NB4 (cell line): ENCODE results near the gene CKLF.

Experiments
- CTCF ChIP-seq: IDR thresholded peaks from one replicate; pipeline ENCODE4 v1.5.1; 2012; ENCODE audit warnings: low read depth, low read length
- MAX ChIP-seq: IDR thresholded peaks from 2 replicates; pipeline ENCODE4 v1.6.1; 2011; ENCODE audit warnings: low read depth, low read length
- MYC ChIP-seq: IDR thresholded peaks from 2 replicates; pipeline ENCODE4 v1.6.1; 2011; ENCODE audit warnings: low read depth, low read length
- POLR2A ChIP-seq: IDR thresholded peaks from 2 replicates; pipeline ENCODE4 v1.6.1; 2011; ENCODE audit warnings: mild to moderate bottlenecking; ENCODE audit not compliant: insufficient read length; ENCODE audit errors: extremely low read depth

- TF ChIP-seq CTCF (no peak), POLR2A (no peak), MAX (no peak), MYC (no peak)
Observed at GRCh38 chr16:66568355-66568754, 16.0 kb downstream of the CKLF start.
